HFFc6 (cell line): ENCODE results near the gene LELP1. TPM values are rescaled to one million over a fixed set of nuclear protein-coding genes. Genes with fewer than 3 reads are reported as not detected.
"Not testable (repeated sequence)": the region's sequence is repeated elsewhere in the genome, so short reads cannot be mapped to it uniquely, and the experiment has no call there.

Experiments
- DNase-seq: peaks from one replicate; pipeline ENCODE4 v3.0.0-alpha.2; 2018
- H3K27ac Mint-ChIP-seq: 2 replicates; pipeline ENCODE4 v1.8.0; 2020; ENCODE audit warnings: mild to moderate bottlenecking, mixed read lengths
- H3K27me3 Mint-ChIP-seq: 2 replicates; pipeline ENCODE4 v1.8.0; 2021; ENCODE audit warnings: mild to moderate bottlenecking, moderate library complexity, mixed read lengths; ENCODE audit not compliant: insufficient read depth
- H3K36me3 Mint-ChIP-seq: 2 replicates; pipeline ENCODE4 v1.8.0; 2021; ENCODE audit warnings: low read depth, mixed read lengths
- H3K4me1 Mint-ChIP-seq: 2 replicates; pipeline ENCODE4 v1.8.0; 2020; ENCODE audit warnings: low read depth, mixed read lengths
- H3K4me3 Mint-ChIP-seq: 2 replicates; pipeline ENCODE4 v1.8.0; 2020; ENCODE audit warnings: mild to moderate bottlenecking, moderate library complexity, mixed read lengths
- H3K9me3 Mint-ChIP-seq: 2 replicates; pipeline ENCODE4 v1.8.0; 2020; ENCODE audit warnings: mild to moderate bottlenecking, mixed read lengths
- CTCF ChIP-seq: fragments of 200-600 bp; sonication (generic); IDR thresholded peaks from 2 replicates; pipeline ENCODE4 v1.5.0; 2021; ENCODE audit warnings: antibody characterized with exemption, mild to moderate bottlenecking
- total RNA-seq, 6 experiments: library from RNA; stranded (reverse); fragmentation: NEBNext Ultra II Directional; extraction: Animal tissue kit (Norgen Biotek cat#: 25700); gene quantifications; 2 replicates in 1 of 6; 3 replicates in 5 of 6; pipeline ENCODE4 v1.2.3, GENCODE V29; 2021

The LELP1 gene
- total RNA-seq, 6 experiments from 2014 or later, result not detected

GRCh38 chr1:153217744-153218416 lies 14.7 kb downstream of the LELP1 start:
- Mint-ChIP-seq H3K4me1 (no peaks in the 10 kb centered on the region), H3K27me3 (peaks cover 12% of the 10 kb centered on the region), H3K36me3 (no peaks in the 10 kb centered on the region), H3K27ac (no peak overlapping the region), H3K9me3 (no peaks in the 10 kb centered on the region), H3K4me3 (no peak overlapping the region)
- TF ChIP-seq CTCF, result no peak
- no peak for DNase-seq

DNA sequence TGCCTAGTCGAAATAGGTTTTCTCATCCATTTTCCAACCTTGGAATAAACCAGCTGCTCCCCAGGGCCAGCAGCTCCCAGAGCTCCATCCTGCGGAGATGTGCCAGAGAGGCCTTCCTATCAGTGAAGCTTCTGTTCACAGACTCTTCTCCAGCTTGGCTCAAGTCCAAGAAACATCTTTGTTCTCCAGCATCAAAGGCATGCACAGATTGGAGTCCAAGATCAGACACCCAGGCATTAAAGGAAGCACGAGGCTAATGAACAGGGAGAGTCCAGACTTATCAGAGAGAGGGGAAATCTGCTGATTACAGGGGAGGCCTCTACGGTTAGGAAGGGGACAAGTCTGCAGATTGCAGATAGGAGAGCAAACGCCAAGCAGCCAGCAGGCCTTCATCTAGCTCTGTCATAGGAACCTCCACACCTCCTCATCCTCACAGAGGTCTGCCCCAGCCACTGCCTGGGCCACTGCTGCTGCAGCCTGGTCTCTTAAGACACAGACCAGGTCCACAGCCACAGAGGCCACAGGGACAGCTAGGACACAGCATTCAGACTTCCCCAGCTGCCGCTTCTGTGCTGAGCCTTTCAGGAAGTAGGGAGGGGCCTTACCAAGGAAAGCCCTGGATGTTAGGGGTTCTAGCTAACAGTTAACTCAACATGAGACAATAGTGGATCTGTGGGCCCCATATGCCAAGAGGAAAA lies 17.5 kb downstream of the LELP1 start:
- H3K27ac Mint-ChIP-seq, result no peak overlapping the region
- H3K36me3 Mint-ChIP-seq, result no peaks in the 10 kb centered on the region
- H3K9me3 Mint-ChIP-seq, result no peaks in the 10 kb centered on the region
- no peak overlapping the region for H3K4me3 Mint-ChIP-seq
- DNase-seq, result no peak
- H3K27me3 Mint-ChIP-seq, result peaks cover 14% of the 10 kb centered on the region
- H3K4me1 Mint-ChIP-seq, result no peaks in the 10 kb centered on the region
- TF ChIP-seq CTCF, result no peak

DNA sequence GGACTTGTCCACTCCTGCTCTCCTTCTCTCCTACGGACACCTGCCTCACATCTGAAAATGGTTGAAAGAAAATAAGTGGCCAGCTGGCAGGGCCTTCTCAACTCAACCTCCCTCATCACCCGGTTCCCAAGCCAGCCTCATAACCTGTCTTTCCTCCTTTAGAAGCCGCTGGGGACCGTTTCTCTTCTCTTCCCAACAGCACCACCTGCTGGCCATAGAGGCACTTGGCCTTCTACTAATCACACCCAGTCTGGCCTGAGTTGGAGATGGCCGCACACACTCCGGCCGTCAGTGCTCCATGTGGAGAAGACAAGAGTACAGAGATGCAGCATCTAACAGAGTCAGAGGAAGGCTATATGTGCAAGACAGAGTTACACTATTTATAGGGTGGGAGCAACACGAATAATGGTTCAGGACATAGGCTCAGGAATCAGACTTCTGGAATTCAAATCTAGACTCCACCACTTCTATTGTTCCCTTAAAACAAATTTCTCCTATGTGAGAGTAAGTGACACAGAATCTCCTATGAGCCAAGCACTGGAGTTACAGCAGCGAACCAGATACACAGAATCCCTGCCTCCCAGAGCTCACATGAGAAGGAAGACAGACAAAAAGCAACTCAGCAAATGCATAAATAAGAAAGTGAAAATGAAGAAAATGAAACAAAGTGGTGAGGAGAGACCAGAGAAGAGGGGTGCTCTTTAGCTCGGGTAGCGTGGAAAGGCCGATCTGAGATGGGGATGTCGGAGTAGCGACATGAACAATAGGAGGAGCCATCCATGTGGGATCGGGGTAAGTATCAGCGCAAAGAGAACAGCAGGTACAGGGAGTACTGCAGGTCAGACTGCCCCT lies 20.0 kb downstream of the LELP1 start:
- not testable (repeated sequence) for H3K9me3 Mint-ChIP-seq, H3K27ac Mint-ChIP-seq, H3K4me1 Mint-ChIP-seq, H3K36me3 Mint-ChIP-seq
- Mint-ChIP-seq H3K27me3 (peaks cover 14% of the 10 kb centered on the region), H3K4me3 (peak overlapping the region; percentile 46; the same call in 1 of the 2 replicates)
- TF ChIP-seq CTCF, result peak; percentile 85
- peak; percentile 50 for DNase-seq

GRCh38 chr1:153227810-153228209 lies 24.6 kb downstream of the LELP1 start:
- Mint-ChIP-seq H3K27ac (no peak overlapping the region), H3K4me1 (no peaks in the 10 kb centered on the region), H3K9me3 (no peaks in the 10 kb centered on the region), H3K4me3 (no peak overlapping the region), H3K36me3 (no peaks in the 10 kb centered on the region), H3K27me3 (peaks cover 6% of the 10 kb centered on the region)
- no peak for TF ChIP-seq CTCF
- no peak for DNase-seq

DNA sequence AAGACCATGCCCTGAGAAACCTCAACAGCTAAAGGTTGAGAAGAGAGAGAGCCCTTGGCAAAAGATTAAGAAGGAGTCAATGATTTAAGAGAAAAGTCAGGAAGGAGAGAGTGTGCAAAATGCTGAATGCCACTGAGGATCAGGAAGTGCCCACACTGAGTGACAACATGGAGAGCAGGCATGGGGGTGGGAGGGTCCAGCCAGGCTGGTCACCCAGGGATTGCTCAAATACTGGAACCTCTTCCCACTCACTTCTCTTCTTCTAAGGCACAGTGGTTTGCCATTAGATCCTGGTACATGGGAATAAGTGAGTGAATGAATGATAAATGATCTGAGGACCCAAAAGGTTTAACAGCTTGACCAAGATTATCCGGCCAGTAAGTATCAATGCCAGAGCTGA lies 25.3 kb downstream of the LELP1 start:
- Mint-ChIP-seq H3K27ac (no peak overlapping the region), H3K27me3 (peaks cover 6% of the 10 kb centered on the region), H3K9me3 (no peaks in the 10 kb centered on the region), H3K4me3 (no peak overlapping the region), H3K4me1 (no peaks in the 10 kb centered on the region), H3K36me3 (no peaks in the 10 kb centered on the region)
- TF ChIP-seq CTCF, result no peak
- no peak for DNase-seq
